ENCODE results near the gene CCDC9. TPM values are rescaled to one million over a fixed set of nuclear protein-coding genes. Genes with fewer than 3 reads are reported as not detected.

Gene CCDC9
- total RNA-seq, 1 donor from 2014 or later = 49.2 TPM

DNA sequence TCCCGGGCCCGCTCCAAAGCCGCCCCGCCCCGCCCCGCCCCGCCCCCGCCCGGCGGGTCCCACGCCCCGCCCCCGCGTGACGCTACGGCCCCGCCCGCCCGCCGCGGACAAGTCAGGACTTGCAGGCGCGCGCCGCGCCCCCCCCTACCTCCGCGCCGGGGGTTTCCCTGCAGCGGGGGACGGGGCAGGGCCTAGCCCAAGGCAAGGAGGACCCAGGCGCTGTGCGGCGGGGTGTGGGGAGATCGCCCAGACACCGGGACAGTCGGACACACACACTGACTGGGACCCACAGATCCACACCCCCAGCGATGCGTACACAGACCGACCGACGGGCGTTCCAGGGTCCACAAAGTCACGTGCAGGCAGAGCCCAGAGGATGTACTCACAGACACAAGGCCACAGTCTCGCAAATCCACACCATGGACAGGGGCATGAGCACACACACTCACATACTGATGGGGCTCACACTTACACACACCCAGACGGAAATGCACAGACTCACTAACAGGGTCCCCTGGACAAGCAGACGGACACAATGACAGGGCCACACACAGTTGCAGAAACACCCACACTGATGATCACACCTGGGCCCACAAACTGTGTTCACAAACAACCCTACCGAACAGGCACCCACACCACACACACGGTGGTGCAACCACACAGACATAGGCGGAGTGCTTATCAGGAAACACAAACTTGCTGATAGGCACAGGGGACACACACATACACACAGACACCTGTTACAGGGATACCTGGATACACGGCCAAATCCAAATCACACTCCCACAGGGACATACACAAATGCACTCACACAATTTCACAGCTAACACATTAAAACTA, 24.9 kb upstream of the CCDC9 start:
- TF ChIP-seq, protein P1, sequence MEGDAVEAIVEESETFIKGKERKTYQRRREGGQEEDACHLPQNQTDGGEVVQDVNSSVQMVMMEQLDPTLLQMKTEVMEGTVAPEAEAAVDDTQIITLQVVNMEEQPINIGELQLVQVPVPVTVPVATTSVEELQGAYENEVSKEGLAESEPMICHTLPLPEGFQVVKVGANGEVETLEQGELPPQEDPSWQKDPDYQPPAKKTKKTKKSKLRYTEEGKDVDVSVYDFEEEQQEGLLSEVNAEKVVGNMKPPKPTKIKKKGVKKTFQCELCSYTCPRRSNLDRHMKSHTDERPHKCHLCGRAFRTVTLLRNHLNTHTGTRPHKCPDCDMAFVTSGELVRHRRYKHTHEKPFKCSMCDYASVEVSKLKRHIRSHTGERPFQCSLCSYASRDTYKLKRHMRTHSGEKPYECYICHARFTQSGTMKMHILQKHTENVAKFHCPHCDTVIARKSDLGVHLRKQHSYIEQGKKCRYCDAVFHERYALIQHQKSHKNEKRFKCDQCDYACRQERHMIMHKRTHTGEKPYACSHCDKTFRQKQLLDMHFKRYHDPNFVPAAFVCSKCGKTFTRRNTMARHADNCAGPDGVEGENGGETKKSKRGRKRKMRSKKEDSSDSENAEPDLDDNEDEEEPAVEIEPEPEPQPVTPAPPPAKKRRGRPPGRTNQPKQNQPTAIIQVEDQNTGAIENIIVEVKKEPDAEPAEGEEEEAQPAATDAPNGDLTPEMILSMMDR (IDR thresholded peaks at IDR 0.05; ENCODE audit: unreplicated experiment) = no peak
- H3K27me3 Mint-ChIP-seq (ENCODE audit: low read depth) = no peaks in the 10 kb centered on the region
- DNase-seq (ENCODE audit: low spot score in 2 of 2, unreplicated experiment in 2 of 2) = peak; percentile 88 to 91
- H3K36me3 Mint-ChIP-seq = no peaks in the 10 kb centered on the region
- H3K27ac Mint-ChIP-seq = peak overlapping the region; percentile 95
- H3K4me1 Mint-ChIP-seq = peaks cover 26% of the 10 kb centered on the region
- no peaks in the 10 kb centered on the region for H3K9me3 Mint-ChIP-seq
- peak overlapping the region; percentile 64 for H3K4me3 Mint-ChIP-seq

GRCh38 chr19:47232422-47233211, 23.7 kb upstream of the CCDC9 start:
- peak overlapping the region; percentile 95 for H3K27ac Mint-ChIP-seq
- H3K27me3 Mint-ChIP-seq (ENCODE audit: low read depth) = no peaks in the 10 kb centered on the region
- TF ChIP-seq, protein P1 (IDR thresholded peaks at IDR 0.05; ENCODE audit: unreplicated experiment) = no peak
- no peaks in the 10 kb centered on the region for H3K36me3 Mint-ChIP-seq
- no peaks in the 10 kb centered on the region for H3K9me3 Mint-ChIP-seq
- peak overlapping the region; percentile 64 for H3K4me3 Mint-ChIP-seq
- H3K4me1 Mint-ChIP-seq = peaks cover 17% of the 10 kb centered on the region
- no peak for DNase-seq (ENCODE audit: low spot score in 2 of 2, unreplicated experiment in 2 of 2)

DNA sequence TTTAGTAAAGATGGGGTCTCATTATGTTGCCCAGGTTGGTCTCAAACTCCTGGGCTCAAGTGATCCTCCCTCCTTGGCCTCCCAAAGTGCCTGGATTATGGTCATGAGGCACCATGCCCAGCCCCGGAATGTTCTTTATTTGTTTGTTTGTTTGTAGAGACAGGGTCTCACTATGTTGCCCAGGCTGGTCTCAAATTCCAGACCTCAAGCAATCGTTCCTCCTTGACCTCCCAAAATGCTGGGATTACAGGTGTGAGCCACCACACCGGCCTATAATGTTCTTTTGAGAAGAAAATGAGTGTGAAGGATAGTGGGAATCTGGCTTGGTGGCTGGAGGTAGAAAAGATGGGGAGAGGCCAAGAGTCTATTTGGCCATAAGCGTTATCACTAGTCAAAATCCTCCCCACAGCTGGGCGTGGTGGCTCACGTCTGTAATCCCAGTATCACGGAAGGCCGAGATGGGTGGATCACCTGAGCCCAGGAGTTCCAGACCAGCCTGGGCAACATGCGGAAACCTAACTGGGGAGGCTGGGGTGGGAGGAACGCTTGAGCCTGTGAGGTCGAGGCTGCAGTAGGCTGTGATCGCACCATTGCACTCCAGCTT, 20.2 kb upstream of the CCDC9 start:
- Mint-ChIP-seq H3K27me3 (ENCODE audit: low read depth) (peaks cover 3% of the 10 kb centered on the region), H3K4me3 (no peak overlapping the region), H3K36me3 (no peaks in the 10 kb centered on the region), H3K9me3 (no peaks in the 10 kb centered on the region), H3K27ac (no peak overlapping the region), H3K4me1 (peaks cover 24% of the 10 kb centered on the region)
- TF ChIP-seq, protein P1 (IDR thresholded peaks at IDR 0.05; ENCODE audit: unreplicated experiment) = no peak
- no peak for DNase-seq (ENCODE audit: low spot score in 2 of 2, unreplicated experiment in 2 of 2)

GRCh38 chr19:47239152-47239551, 17.2 kb upstream of the CCDC9 start:
- Mint-ChIP-seq H3K27ac (peak overlapping the region; percentile 59), H3K27me3 (ENCODE audit: low read depth) (peaks cover 3% of the 10 kb centered on the region), H3K36me3 (no peaks in the 10 kb centered on the region), H3K9me3 (no peaks in the 10 kb centered on the region), H3K4me1 (peaks cover 16% of the 10 kb centered on the region), H3K4me3 (peak overlapping the region; percentile 67)
- no peak for DNase-seq (ENCODE audit: low spot score in 2 of 2, unreplicated experiment in 2 of 2)
- TF ChIP-seq, protein P1 (IDR thresholded peaks at IDR 0.05; ENCODE audit: unreplicated experiment) = no peak

GRCh38 chr19:47239610-47240296, 16.6 kb upstream of the CCDC9 start:
- TF ChIP-seq, protein P1 (IDR thresholded peaks at IDR 0.05; ENCODE audit: unreplicated experiment) = no peak
- peak overlapping the region; percentile 49 for H3K4me3 Mint-ChIP-seq
- no peaks in the 10 kb centered on the region for H3K9me3 Mint-ChIP-seq
- peaks cover 3% of the 10 kb centered on the region for H3K27me3 Mint-ChIP-seq (ENCODE audit: low read depth)
- no peaks in the 10 kb centered on the region for H3K36me3 Mint-ChIP-seq
- DNase-seq (ENCODE audit: low spot score in 2 of 2, unreplicated experiment in 2 of 2) = peak in 1 of 2 experiments; percentile 62
- H3K27ac Mint-ChIP-seq = no peak overlapping the region
- peaks cover 16% of the 10 kb centered on the region for H3K4me1 Mint-ChIP-seq
